Endothelial cell of umbilical vein (primary cell): ENCODE measurements around the gene ANAPC13. TPM values are rescaled to one million over a fixed set of nuclear protein-coding genes. Genes with fewer than 3 reads are reported as not detected.

ENCODE experiments used
- BruUV-seq: library from RNA; stranded (reverse); fragments of 400-500 nt; replicated peaks from 2 replicates; lab custom pipeline; 2021; lab: Mats Ljungman, UMichigan
- CTCF ChIA-PET: fragments of 300-600, 350-600 bp; sonication (Branson Sonifier 250); formaldehyde crosslinking; loops from one replicate; lab custom pipeline; 2021; ENCODE audit warnings: antibody characterized with exemption, inconsistent platforms; lab: Charles Lee
- POLR2A ChIA-PET: fragments of 300-600, 350-600 bp; sonication (Branson Sonifier 250); formaldehyde crosslinking; loops from one replicate; lab custom pipeline; 2021; ENCODE audit warnings: antibody characterized with exemption, inconsistent platforms; lab: Charles Lee
- DNase-seq: peaks from one replicate; pipeline ENCODE4 v3.0.0-alpha.2; 2011; ENCODE audit warnings: low read depth, low spot score
- FAIRE-seq: peaks from 2 replicates; lab custom pipeline; 2011; peaks lifted over from hg19 to GRCh38; lab: Jason Lieb, UNC
- H2AFZ ChIP-seq: 2 replicates; pipeline ENCODE4 v1.6.0; 2012; ENCODE audit warnings: low read depth, low read length, control low read depth, inconsistent platforms
- H3K27ac ChIP-seq: 2 replicates; pipeline ENCODE4 v1.5.1; 2011; ENCODE audit warnings: low read depth, mild to moderate bottlenecking, control low read depth, low read length, moderate library complexity; ENCODE audit not compliant: insufficient read depth
- H3K27me3 ChIP-seq, 2 experiments: 2 replicates each; pipeline versions ENCODE4 v1.6.0 to v1.6.1; 2011; ENCODE audit warnings: low read length in 2 of 2, mixed read lengths in 1 of 2; ENCODE audit not compliant: control insufficient read depth in 2 of 2, insufficient read depth in 2 of 2
- H3K36me3 ChIP-seq, 2 experiments: 2 replicates in 1 of 2; 3 replicates in 1 of 2; pipeline ENCODE4 v1.5.1; 2011; ENCODE audit warnings: low read length in 2 of 2, mild to moderate bottlenecking in 1 of 2, moderate library complexity in 1 of 2; ENCODE audit not compliant: control insufficient read depth in 2 of 2, insufficient read depth in 2 of 2; ENCODE audit errors: extremely low read depth in 1 of 2
- H3K4me1 ChIP-seq: 3 replicates; pipeline ENCODE4 v1.5.1; 2011; ENCODE audit warnings: mild to moderate bottlenecking, low read length; ENCODE audit not compliant: control insufficient read depth, insufficient read depth; ENCODE audit errors: extremely low read depth
- H3K4me2 ChIP-seq: 2 replicates; pipeline ENCODE4 v1.6.1; 2011; ENCODE audit warnings: low read length, control low read depth, mixed read lengths; ENCODE audit not compliant: insufficient read depth
- H3K4me3 ChIP-seq, 3 experiments: fragments of 200-600 bp in 1 of 3; sonication (generic), shearing (Covaris generic) in 1 of 3; replicated peaks in 1 of 3; 2 replicates each; pipeline ENCODE4 v1.5.1; 2011 to 2016; ENCODE audit warnings: control low read depth in 3 of 3, low read length in 3 of 3, mild to moderate bottlenecking in 2 of 3, inconsistent platforms in 1 of 3, low read depth in 1 of 3, moderate library complexity in 1 of 3; ENCODE audit not compliant: insufficient read depth in 1 of 3
- H3K79me2 ChIP-seq: 2 replicates; pipeline ENCODE4 v1.6.0; 2012; ENCODE audit warnings: low read length, inconsistent platforms; ENCODE audit not compliant: control insufficient read depth, insufficient read depth
- H3K9ac ChIP-seq: replicated peaks from 2 replicates; pipeline ENCODE3; 2011; ENCODE audit warnings: low read length, control low read depth; ENCODE audit not compliant: insufficient read depth; ENCODE audit errors: extremely low read depth
- H3K9me1 ChIP-seq: replicated peaks from 3 replicates; pipeline ENCODE4 v1.6.0; 2011; ENCODE audit warnings: mild to moderate bottlenecking, low read length; ENCODE audit not compliant: control insufficient read depth, insufficient read depth; ENCODE audit errors: extremely low read depth
- H3K9me3 ChIP-seq: replicated peaks from 2 replicates; pipeline ENCODE4 v1.5.1; 2012; ENCODE audit warnings: low read length, inconsistent platforms; ENCODE audit not compliant: control insufficient read depth, insufficient read depth
- H4K20me1 ChIP-seq: replicated peaks from 2 replicates; pipeline ENCODE3; 2011; ENCODE audit warnings: mild to moderate bottlenecking, low read length; ENCODE audit not compliant: control insufficient read depth, insufficient read depth; ENCODE audit errors: extremely low read depth
- CTCF ChIP-seq, 2 donors: IDR thresholded peaks; 1 replicate in 1 of 2; 2 replicates in 1 of 2; pipeline ENCODE4 v1.5.1; 2011; ENCODE audit warnings: low read length in 2 of 2, mild to moderate bottlenecking in 2 of 2, moderate library complexity in 2 of 2, control low read depth in 1 of 2, inconsistent platforms in 1 of 2, low read depth in 1 of 2; ENCODE audit not compliant: insufficient read depth in 1 of 2; ENCODE audit errors: extremely low read depth in 1 of 2
- EZH2 ChIP-seq: IDR thresholded peaks from 2 replicates; pipeline ENCODE4 v1.6.1; 2012; ENCODE audit warnings: borderline replicate concordance, low read depth, mild to moderate bottlenecking, moderate library complexity, low read length, inconsistent platforms; ENCODE audit not compliant: severe bottlenecking
- FOS ChIP-seq: IDR thresholded peaks from 2 replicates; pipeline ENCODE4 v1.6.1; 2011; ENCODE audit warnings: mild to moderate bottlenecking, low read length, moderate library complexity, borderline replicate concordance; ENCODE audit not compliant: insufficient read depth
- GATA2 ChIP-seq: IDR thresholded peaks from 2 replicates; pipeline ENCODE4 v1.7.0; 2011; ENCODE audit warnings: low read depth, mild to moderate bottlenecking, moderate library complexity, mixed read lengths, low read length; ENCODE audit not compliant: insufficient read length, insufficient read depth
- JUN ChIP-seq: IDR thresholded peaks from 2 replicates; pipeline ENCODE4 v1.6.1; 2011; ENCODE audit warnings: borderline replicate concordance, low read depth; ENCODE audit not compliant: insufficient read length, insufficient read depth
- MAX ChIP-seq: IDR thresholded peaks from 2 replicates; pipeline ENCODE4 v1.6.1; 2011; ENCODE audit not compliant: insufficient read depth, insufficient read length
- MYC ChIP-seq: IDR thresholded peaks from one replicate; pipeline ENCODE4 v1.6.1; 2011; ENCODE audit warnings: mild to moderate bottlenecking, low read depth, low read length
- POLR2A ChIP-seq: IDR thresholded peaks from 2 replicates; pipeline ENCODE4 v1.6.1; 2012; ENCODE audit warnings: low read depth, mild to moderate bottlenecking, control low read depth, low read length
- POLR2AphosphoS5 ChIP-seq: IDR thresholded peaks from 2 replicates; pipeline ENCODE4 v1.6.1; 2012; ENCODE audit warnings: low read depth, mild to moderate bottlenecking, control low read depth, low read length, moderate library complexity; ENCODE audit not compliant: insufficient read depth
- dilution Hi-C: fragments of 300-500 bp; cut with MboI; formaldehyde crosslinking; loops from one replicate; pipeline ENCODE4 v1.15.0; 2019; ENCODE audit warnings: low sequenced_read_pairs; ENCODE audit not compliant: extremely low pct_ligation_motif_present
- intact Hi-C: fragments of 100-400 bp; cut with micrococcal nuclease; formaldehyde crosslinking; loops from one replicate; pipeline ENCODE4 v1.10.0; 2022
- polyA plus RNA-seq, 4 experiments: library from polyadenylated mRNA; depleted of rRNA in 3 of 4; stranded (reverse) in 3 of 4; unstranded in 1 of 4; fragments of >200 nt; gene quantifications; 2 replicates each; pipeline versions ENCODE4 v1.2.1 to v1.2.3, GENCODE V29; 2011 to 2012; ENCODE audit warnings: missing spikeins in 1 of 4
- total RNA-seq: library from RNA; stranded (reverse); gene quantifications from 2 replicates; pipeline ENCODE4 v1.2.3, GENCODE V29; 2021

The ANAPC13 gene
- total and polyA plus RNA-seq, 2 donors (not counting 3 experiments of a cell fraction or from before 2014, with no cell fraction given) = 48.4 to 50.8 TPM

- CTCF ChIA-PET = interaction anchor here (1.8 kb wide), 1 partner anchor 9 kb away, joined by 6 read pairs; no protein-coding TSS in a partner anchor
- Histone ChIP-seq H3K79me2 (no peaks in the 10 kb centered on the region), H3K27ac (no peak overlapping the region), H3K9me3 (no peaks in the 10 kb centered on the region), H3K9ac (no peak overlapping the region), H3K9me1 (no peaks in the 10 kb centered on the region), H4K20me1 (no peaks in the 10 kb centered on the region), H3K27me3 (no peaks in the 10 kb centered on the region), H2AFZ (no peak overlapping the region), H3K36me3 (no peaks in the 10 kb centered on the region), H3K4me1 (peaks cover 9% of the 10 kb centered on the region), H3K4me2 (no peak overlapping the region), H3K4me3 (no peak overlapping the region)
- dilution Hi-C loops = no loop called here
- TF ChIP-seq POLR2A (no peak), MAX (no peak), POLR2AphosphoS5 (no peak), FOS (no peak), EZH2 (no peak)
- POLR2A ChIA-PET = no interaction called here
- BruUV-seq = no TSS peak
- no peak for FAIRE-seq
- intact Hi-C loops = no loop called here
- DNase-seq = no peak
These were observed 21.0 kb downstream of the ANAPC13 start for GRCh38 chr3:134464689-134465365.

GRCh38 chr3:134464064-134464688 lies 21.6 kb downstream of the ANAPC13 start:
- Histone ChIP-seq H3K4me2 (no peak overlapping the region), H3K4me3 (no peak overlapping the region), H3K27ac (no peak overlapping the region), H2AFZ (no peak overlapping the region), H3K79me2 (no peaks in the 10 kb centered on the region), H3K27me3 (no peaks in the 10 kb centered on the region), H3K9ac (no peak overlapping the region), H3K36me3 (no peaks in the 10 kb centered on the region), H3K9me3 (no peaks in the 10 kb centered on the region), H4K20me1 (no peaks in the 10 kb centered on the region), H3K9me1 (no peaks in the 10 kb centered on the region), H3K4me1 (peaks cover 9% of the 10 kb centered on the region)
- TF ChIP-seq MYC = no peak
- TF ChIP-seq POLR2AphosphoS5 = no peak
- TF ChIP-seq POLR2A = no peak
- TF ChIP-seq EZH2 = no peak
- no peak for TF ChIP-seq GATA2
- TF ChIP-seq FOS = no peak
- no peak for TF ChIP-seq JUN
- no peak for TF ChIP-seq CTCF (IDR thresholded peaks at IDR 0.05; ENCODE audit: extremely low read depth in 1 of 2, insufficient read depth in 1 of 2, low read depth in 1 of 2, low read length in 2 of 2)
- TF ChIP-seq MAX = no peak
- CTCF ChIA-PET = interaction anchor here (1.8 kb wide), 1 partner anchor 9 kb away, joined by 6 read pairs; no protein-coding TSS in a partner anchor
- intact Hi-C loops = no loop called here
- no peak for FAIRE-seq
- BruUV-seq = no TSS peak
- POLR2A ChIA-PET = no interaction called here
- dilution Hi-C loops = no loop called here
- no peak for DNase-seq
